Aortic smooth muscle cell (primary cell): ENCODE results near the gene SGMS2. TPM values are rescaled to one million over a fixed set of nuclear protein-coding genes. Genes with fewer than 3 reads are reported as not detected.

Experiments
- total RNA-seq: library from RNA; depleted of rRNA; stranded (reverse); fragments of >200 nt; gene quantifications from 2 replicates; pipeline ENCODE4 v1.2.3, GENCODE V29; 2014

The SGMS2 gene
- 77.5 and 93.9 TPM in 2 replicates for total RNA-seq

GRCh38 chr4:107824350-107825071, at the start of gene SGMS2:
Gene SGMS2, plus strand, starts transcription at chr4:107824932. Its CDS starts 70,622 bp downstream, at chr4:107895554.

GRCh38 chr4:107930821-107931774, 106.4 kb downstream of the SGMS2 start, which contains the start of gene CYP2U1:
Gene CYP2U1, plus strand, starts transcription at chr4:107931549. Its CDS starts 95 bp downstream, at chr4:107931644.

Other genes starting within 250 kb of the SGMS2 start
- 58.5 and 74.7 TPM in 2 replicates for gene PAPSS1, start 104.7 kb upstream of the SGMS2 start, total RNA-seq
- 9.0 and 10.2 TPM in 2 replicates for gene CYP2U1, start 106.6 kb downstream of the SGMS2 start, total RNA-seq
- 5.5 and 9.5 TPM in 2 replicates for gene HADH, start 165.0 kb downstream of the SGMS2 start, total RNA-seq